Measurements from ENCODE around the gene SMPD2.
A peak's percentile ranks its signal among the peaks of the same experiment; 100 is the strongest.

DNA sequence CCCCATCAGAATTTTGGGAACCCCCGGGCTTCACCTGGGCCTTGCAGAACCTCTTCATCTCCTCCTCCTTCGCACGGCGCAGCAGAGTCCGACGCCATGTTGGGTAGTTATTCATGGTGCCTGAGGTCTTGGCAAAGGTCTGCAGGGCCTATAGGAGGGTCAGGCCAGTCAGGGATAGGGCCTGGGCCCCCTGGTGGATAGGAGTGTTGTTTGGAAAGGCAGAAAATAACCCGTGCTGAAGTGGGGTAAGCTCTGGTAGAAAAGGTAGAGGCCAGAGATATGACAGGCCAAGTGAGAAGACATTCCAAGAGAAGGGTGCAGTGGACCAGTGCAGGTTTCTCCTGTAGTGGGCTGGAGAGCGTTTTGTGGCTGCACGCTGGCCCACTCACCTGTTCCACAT, 4.9 kb downstream of the SMPD2 start:
- TF ChIP-seq, protein P1, sequence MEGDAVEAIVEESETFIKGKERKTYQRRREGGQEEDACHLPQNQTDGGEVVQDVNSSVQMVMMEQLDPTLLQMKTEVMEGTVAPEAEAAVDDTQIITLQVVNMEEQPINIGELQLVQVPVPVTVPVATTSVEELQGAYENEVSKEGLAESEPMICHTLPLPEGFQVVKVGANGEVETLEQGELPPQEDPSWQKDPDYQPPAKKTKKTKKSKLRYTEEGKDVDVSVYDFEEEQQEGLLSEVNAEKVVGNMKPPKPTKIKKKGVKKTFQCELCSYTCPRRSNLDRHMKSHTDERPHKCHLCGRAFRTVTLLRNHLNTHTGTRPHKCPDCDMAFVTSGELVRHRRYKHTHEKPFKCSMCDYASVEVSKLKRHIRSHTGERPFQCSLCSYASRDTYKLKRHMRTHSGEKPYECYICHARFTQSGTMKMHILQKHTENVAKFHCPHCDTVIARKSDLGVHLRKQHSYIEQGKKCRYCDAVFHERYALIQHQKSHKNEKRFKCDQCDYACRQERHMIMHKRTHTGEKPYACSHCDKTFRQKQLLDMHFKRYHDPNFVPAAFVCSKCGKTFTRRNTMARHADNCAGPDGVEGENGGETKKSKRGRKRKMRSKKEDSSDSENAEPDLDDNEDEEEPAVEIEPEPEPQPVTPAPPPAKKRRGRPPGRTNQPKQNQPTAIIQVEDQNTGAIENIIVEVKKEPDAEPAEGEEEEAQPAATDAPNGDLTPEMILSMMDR (conservative IDR thresholded peaks at IDR 0.05), result peak; percentile 30; the same call in 1 of the 2 replicates
- no peak for TF ChIP-seq EZH2 (IDR thresholded peaks at IDR 0.05; ENCODE audit: low read depth)

Measured in PC-9 (cell line).